Measurements from ENCODE around the gene MARS1. TPM values are rescaled to one million over a fixed set of nuclear protein-coding genes. Genes with fewer than 3 reads are reported as not detected.

The MARS1 gene
- total RNA-seq, 3 donors from 2014 or later (not counting 1 experiment from before 2014, with no cell fraction given) = 200 to 237 (median 218) TPM

GRCh38 chr12:57479043-57479375 is 8.9 kb upstream of the MARS1 start:
- peak overlapping the region; percentile 97 to 98 for H3K27ac Mint-ChIP-seq
- no peaks in the 10 kb centered on the region for H3K27me3 Mint-ChIP-seq (ENCODE audit: low read depth in 2 of 2)
- 48% methylated on average over 10 of the region's 10 CpGs for WGBS (ENCODE audit: insufficient coverage)

GRCh38 chr12:57479376-57480115 is 8.3 kb upstream of the MARS1 start, which contains the start of gene ARHGAP9:
Gene ARHGAP9 (minus strand): TSS chr12:57479866. CDS start chr12:57479406, 460 bp downstream.
- H3K4me3 Mint-ChIP-seq = peak within 1 kb of the TSS; percentile 85
- intact Hi-C loops (cut with micrococcal nuclease) = loop anchor here (1.0 to 5.0 kb wide), 4 partner anchors 8 to 263 kb away; partner anchors contain the start of gene DDIT3
- H3K4me1 Mint-ChIP-seq = peaks cover 62 to 72% of the 10 kb centered on the region in 2 donors

More at GRCh38 chr12:57479043-57479375, 8.9 kb upstream of the MARS1 start:
- peak overlapping the region; percentile 85 for H3K4me3 Mint-ChIP-seq
- H3K27me3 ChIP-seq (ENCODE audit: control insufficient read depth, insufficient read depth, low read length) = no peaks in the 10 kb centered on the region
- peaks cover 9% of the 10 kb centered on the region for H3K36me3 Mint-ChIP-seq
- peak overlapping the region; percentile 57 for H3K4me3 ChIP-seq (ENCODE audit: low read length)
- TF ChIP-seq, protein P1, sequence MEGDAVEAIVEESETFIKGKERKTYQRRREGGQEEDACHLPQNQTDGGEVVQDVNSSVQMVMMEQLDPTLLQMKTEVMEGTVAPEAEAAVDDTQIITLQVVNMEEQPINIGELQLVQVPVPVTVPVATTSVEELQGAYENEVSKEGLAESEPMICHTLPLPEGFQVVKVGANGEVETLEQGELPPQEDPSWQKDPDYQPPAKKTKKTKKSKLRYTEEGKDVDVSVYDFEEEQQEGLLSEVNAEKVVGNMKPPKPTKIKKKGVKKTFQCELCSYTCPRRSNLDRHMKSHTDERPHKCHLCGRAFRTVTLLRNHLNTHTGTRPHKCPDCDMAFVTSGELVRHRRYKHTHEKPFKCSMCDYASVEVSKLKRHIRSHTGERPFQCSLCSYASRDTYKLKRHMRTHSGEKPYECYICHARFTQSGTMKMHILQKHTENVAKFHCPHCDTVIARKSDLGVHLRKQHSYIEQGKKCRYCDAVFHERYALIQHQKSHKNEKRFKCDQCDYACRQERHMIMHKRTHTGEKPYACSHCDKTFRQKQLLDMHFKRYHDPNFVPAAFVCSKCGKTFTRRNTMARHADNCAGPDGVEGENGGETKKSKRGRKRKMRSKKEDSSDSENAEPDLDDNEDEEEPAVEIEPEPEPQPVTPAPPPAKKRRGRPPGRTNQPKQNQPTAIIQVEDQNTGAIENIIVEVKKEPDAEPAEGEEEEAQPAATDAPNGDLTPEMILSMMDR (IDR thresholded peaks at IDR 0.05) = no peak
- ATAC-seq (peak in 2 of 3 donors; percentile 1 to 3), DNase-seq (peak in 1 of 2 donors; percentile 45)
- peaks cover 67 to 78% of the 10 kb centered on the region in 2 donors for H3K4me1 Mint-ChIP-seq
- H3K4me1 ChIP-seq (ENCODE audit: control insufficient read depth, insufficient read depth, low read length) = peaks cover 76% of the 10 kb centered on the region
- intact Hi-C loops (cut with micrococcal nuclease) = loop anchor here (1.0 to 5.0 kb wide), 4 partner anchors 8 to 263 kb away; partner anchors contain the start of gene DDIT3
- no peaks in the 10 kb centered on the region for H3K9me3 ChIP-seq (ENCODE audit: control insufficient read depth, insufficient read depth, low read length)
- peaks cover 12% of the 10 kb centered on the region for H3K36me3 ChIP-seq (ENCODE audit: control insufficient read depth, insufficient read depth, low read length)
- H3K27ac ChIP-seq (ENCODE audit: low read length) = peak overlapping the region; percentile 99
- H3K9me3 Mint-ChIP-seq = no peaks in the 10 kb centered on the region

GRCh38 chr12:57481671-57482070 is 6.2 kb upstream of the MARS1 start:
- H3K27me3 Mint-ChIP-seq (ENCODE audit: low read depth in 2 of 2) = no peaks in the 10 kb centered on the region
- no peaks in the 10 kb centered on the region for H3K27me3 ChIP-seq (ENCODE audit: control insufficient read depth, insufficient read depth, low read length)
- no peaks in the 10 kb centered on the region for H3K9me3 Mint-ChIP-seq
- no peak for DNase-seq
- H3K9me3 ChIP-seq (ENCODE audit: control insufficient read depth, insufficient read depth, low read length) = no peaks in the 10 kb centered on the region
- peaks cover 50% of the 10 kb centered on the region for H3K4me1 ChIP-seq (ENCODE audit: control insufficient read depth, insufficient read depth, low read length)
- peak overlapping the region; percentile 85 for H3K4me3 Mint-ChIP-seq
- H3K27ac Mint-ChIP-seq = peak overlapping the region; percentile 97 to 98
- WGBS (ENCODE audit: insufficient coverage) = 100% methylated on average over 1 of the region's 1 CpG
- ATAC-seq = no peak
- no peaks in the 10 kb centered on the region for H3K36me3 ChIP-seq (ENCODE audit: control insufficient read depth, insufficient read depth, low read length)
- intact Hi-C loops (cut with micrococcal nuclease) = no loop called here
- peaks cover 50 to 58% of the 10 kb centered on the region in 2 donors for H3K4me1 Mint-ChIP-seq
- H3K27ac ChIP-seq (ENCODE audit: low read length) = peak overlapping the region; percentile 99
- TF ChIP-seq, protein P1 (IDR thresholded peaks at IDR 0.05) = no peak
- no peak overlapping the region for H3K4me3 ChIP-seq (ENCODE audit: low read length)
- H3K36me3 Mint-ChIP-seq = no peaks in the 10 kb centered on the region

More at GRCh38 chr12:57479376-57480115, 8.3 kb upstream of the MARS1 start, which contains the start of gene ARHGAP9:
- H3K9me3 Mint-ChIP-seq = no peaks in the 10 kb centered on the region
- ATAC-seq = peak; percentile 51 to 78 (median 69)
- TF ChIP-seq, protein P1 (IDR thresholded peaks at IDR 0.05) = no peak
- WGBS (ENCODE audit: insufficient coverage) = 10% methylated on average over 4 of the region's 6 CpGs
- H3K27ac ChIP-seq (ENCODE audit: low read length) = peak within 1 kb of the TSS; percentile 99
- peak; percentile 69 to 90 for DNase-seq
- H3K27ac Mint-ChIP-seq = peak within 1 kb of the TSS; percentile 97 to 98
- H3K4me1 ChIP-seq (ENCODE audit: control insufficient read depth, insufficient read depth, low read length) = peaks cover 70% of the 10 kb centered on the region
- H3K4me3 ChIP-seq (ENCODE audit: low read length) = peak within 1 kb of the TSS; percentile 57
- no peaks in the 10 kb centered on the region for H3K27me3 Mint-ChIP-seq (ENCODE audit: low read depth in 2 of 2)
- peaks cover 4% of the 10 kb centered on the region for H3K36me3 Mint-ChIP-seq
- no peaks in the 10 kb centered on the region for H3K27me3 ChIP-seq (ENCODE audit: control insufficient read depth, insufficient read depth, low read length)
- peaks cover 7% of the 10 kb centered on the region for H3K36me3 ChIP-seq (ENCODE audit: control insufficient read depth, insufficient read depth, low read length)
- no peaks in the 10 kb centered on the region for H3K9me3 ChIP-seq (ENCODE audit: control insufficient read depth, insufficient read depth, low read length)
